Mucosa of rectum (tissue), 2 donors: ENCODE results near the gene EPHB1.
"Not testable (repeated sequence)": the region's sequence is repeated elsewhere in the genome, so short reads cannot be mapped to it uniquely, and the experiment has no call there.

Experiments used
- H3K27ac ChIP-seq, 2 donors: one replicate each; pipeline ENCODE4 v1.7.0; 2013; ENCODE audit warnings: inconsistent platforms in 2 of 2, low read depth in 2 of 2, low read length in 2 of 2
- H3K27me3 ChIP-seq, 2 donors: one replicate each; pipeline ENCODE4 v1.7.0; 2013; ENCODE audit warnings: low read length in 2 of 2; ENCODE audit not compliant: control insufficient read depth in 2 of 2, insufficient read depth in 2 of 2
- H3K36me3 ChIP-seq, 2 donors: one replicate each; pipeline ENCODE4 v1.7.0; 2013; ENCODE audit warnings: low read length in 2 of 2; ENCODE audit not compliant: control insufficient read depth in 2 of 2, insufficient read depth in 2 of 2
- H3K4me1 ChIP-seq, 2 donors: one replicate each; pipeline ENCODE4 v1.7.0; 2013; ENCODE audit warnings: low read length in 2 of 2, mild to moderate bottlenecking in 1 of 2; ENCODE audit not compliant: control insufficient read depth in 2 of 2, insufficient read depth in 2 of 2
- H3K4me3 ChIP-seq, 2 donors: one replicate each; pipeline ENCODE4 v1.7.0; 2013; ENCODE audit warnings: low read length in 2 of 2
- H3K9ac ChIP-seq, 2 donors: one replicate each; pipeline ENCODE4 v1.7.0; 2013; ENCODE audit warnings: low read length in 2 of 2, low read depth in 1 of 2, mild to moderate bottlenecking in 1 of 2
- H3K9me3 ChIP-seq, 2 donors: one replicate each; pipeline ENCODE4 v1.7.0; 2013; ENCODE audit warnings: low read length in 2 of 2; ENCODE audit not compliant: control insufficient read depth in 2 of 2
- donor health status: healthy.
- donor health status: Normal muscosa, but diverticular disease.

Gene EPHB1

GRCh38 chr3:134775831-134776230 lies 19.2 kb upstream of the EPHB1 start:
- no peak overlapping the region for H3K27ac ChIP-seq
- no peaks in the 10 kb centered on the region for H3K27me3 ChIP-seq
- no peaks in the 10 kb centered on the region for H3K36me3 ChIP-seq
- H3K9ac ChIP-seq = no peak overlapping the region
- no peaks in the 10 kb centered on the region for H3K9me3 ChIP-seq
- no peak overlapping the region for H3K4me3 ChIP-seq
- H3K4me1 ChIP-seq = no peaks in the 10 kb centered on the region

GRCh38 chr3:134776518-134776917 lies 18.5 kb upstream of the EPHB1 start:
- no peak overlapping the region for H3K9ac ChIP-seq
- H3K27ac ChIP-seq = no peak overlapping the region
- no peaks in the 10 kb centered on the region for H3K9me3 ChIP-seq
- no peaks in the 10 kb centered on the region for H3K4me1 ChIP-seq
- H3K36me3 ChIP-seq = no peaks in the 10 kb centered on the region
- H3K4me3 ChIP-seq = no peak overlapping the region
- H3K27me3 ChIP-seq = no peaks in the 10 kb centered on the region

- Histone ChIP-seq H3K27me3 (no peaks in the 10 kb centered on the region), H3K9ac (no peak overlapping the region), H3K27ac (no peak overlapping the region), H3K4me3 (no peak overlapping the region), H3K4me1 (no peaks in the 10 kb centered on the region), H3K9me3 (no peaks in the 10 kb centered on the region), H3K36me3 (no peaks in the 10 kb centered on the region)
Observed at GRCh38 chr3:134777341-134777740, 17.7 kb upstream of the EPHB1 start.

- not testable (repeated sequence) for H3K4me1 ChIP-seq, H3K27ac ChIP-seq, H3K36me3 ChIP-seq, H3K4me3 ChIP-seq, H3K9ac ChIP-seq, H3K27me3 ChIP-seq, H3K9me3 ChIP-seq
Observed at GRCh38 chr3:134788283-134788682, 6.8 kb upstream of the EPHB1 start.

- no peak overlapping the region for H3K27ac ChIP-seq
- no peaks in the 10 kb centered on the region for H3K9me3 ChIP-seq
- H3K4me3 ChIP-seq = no peak overlapping the region
- peaks cover 0 to 1% of the 10 kb centered on the region in 2 donors for H3K4me1 ChIP-seq
- H3K36me3 ChIP-seq = no peaks in the 10 kb centered on the region
- H3K9ac ChIP-seq = no peak overlapping the region
- peaks cover 2 to 7% of the 10 kb centered on the region in 2 donors for H3K27me3 ChIP-seq
Observed at GRCh38 chr3:134790065-134790464, 5.0 kb upstream of the EPHB1 start.

GRCh38 chr3:134791992-134792391 lies 3.1 kb upstream of the EPHB1 start:
- H3K9me3 ChIP-seq = no peaks in the 10 kb centered on the region
- H3K27me3 ChIP-seq = peaks cover 12 to 18% of the 10 kb centered on the region in 2 donors
- H3K27ac ChIP-seq = no peak overlapping the region
- H3K9ac ChIP-seq = no peak overlapping the region
- H3K4me3 ChIP-seq = no peak overlapping the region
- H3K36me3 ChIP-seq = no peaks in the 10 kb centered on the region
- peaks cover 0 to 6% of the 10 kb centered on the region in 2 donors for H3K4me1 ChIP-seq

GRCh38 chr3:134792700-134793099 lies 2.4 kb upstream of the EPHB1 start:
- no peak overlapping the region for H3K9ac ChIP-seq
- no peak overlapping the region for H3K27ac ChIP-seq
- H3K36me3 ChIP-seq = no peaks in the 10 kb centered on the region
- peaks cover 16 to 25% of the 10 kb centered on the region in 2 donors for H3K27me3 ChIP-seq
- no peak overlapping the region for H3K4me3 ChIP-seq
- H3K4me1 ChIP-seq = peaks cover 0 to 6% of the 10 kb centered on the region in 2 donors
- no peaks in the 10 kb centered on the region for H3K9me3 ChIP-seq

- Histone ChIP-seq H3K9ac (no peak overlapping the region), H3K9me3 (no peaks in the 10 kb centered on the region), H3K27me3 (peaks cover 23 to 29% of the 10 kb centered on the region in 2 donors), H3K4me1 (peaks cover 0 to 6% of the 10 kb centered on the region in 2 donors), H3K27ac (no peak overlapping the region), H3K4me3 (no peak overlapping the region), H3K36me3 (no peaks in the 10 kb centered on the region)
Observed at GRCh38 chr3:134793562-134793961, 1.5 kb upstream of the EPHB1 start.

- H3K4me1 ChIP-seq = peaks cover 0 to 6% of the 10 kb centered on the region in 2 donors
- no peak overlapping the region for H3K27ac ChIP-seq
- no peaks in the 10 kb centered on the region for H3K9me3 ChIP-seq
- H3K9ac ChIP-seq = no peak overlapping the region
- peaks cover 29 to 31% of the 10 kb centered on the region in 2 donors for H3K27me3 ChIP-seq
- H3K36me3 ChIP-seq = no peaks in the 10 kb centered on the region
- H3K4me3 ChIP-seq = no peak overlapping the region
Observed at GRCh38 chr3:134794323-134794722, 737 bp upstream of the EPHB1 start.

GRCh38 chr3:134795746-134796280 lies 753 bp downstream of the EPHB1 start:
- Histone ChIP-seq H3K9me3 (no peaks in the 10 kb centered on the region), H3K36me3 (no peaks in the 10 kb centered on the region), H3K27me3 (peaks cover 31 to 32% of the 10 kb centered on the region in 2 donors), H3K4me1 (peaks cover 0 to 6% of the 10 kb centered on the region in 2 donors), H3K9ac (no peak overlapping the region), H3K27ac (no peak overlapping the region), H3K4me3 (peak overlapping the region; percentile 65 to 71)
